ENCODE measurements around the gene TAS2R40. TPM values are rescaled to one million over a fixed set of nuclear protein-coding genes. Genes with fewer than 3 reads are reported as not detected.

TAS2R40 gene
- total RNA-seq, 1 donor: not detected

Other genes with a start within 250 kb of the TAS2R40 start
- not detected for gene OR9A2, start 194.9 kb upstream of the TAS2R40 start, total RNA-seq
- not detected for gene OR6V1, start 169.7 kb upstream of the TAS2R40 start, total RNA-seq
- gene PIP, start 90.0 kb upstream of the TAS2R40 start, total RNA-seq: not detected
- gene TAS2R39, start 38.6 kb upstream of the TAS2R40 start, total RNA-seq: not detected
- 245 TPM for gene GSTK1, start 41.4 kb downstream of the TAS2R40 start, total RNA-seq
- 0.10 TPM for gene TMEM139, start 62.9 kb downstream of the TAS2R40 start, total RNA-seq
- gene CASP2, start 66.3 kb downstream of the TAS2R40 start, total RNA-seq: 13.7 TPM
- 0.21 TPM for gene CLCN1, start 94.1 kb downstream of the TAS2R40 start, total RNA-seq
- 0.84 TPM for gene FAM131B, start 140.7 kb downstream of the TAS2R40 start, total RNA-seq
- gene ZYX, start 159.3 kb downstream of the TAS2R40 start, total RNA-seq: 64.0 TPM
- gene EPHA1, start 186.8 kb downstream of the TAS2R40 start, total RNA-seq: 2.3 TPM
- gene TAS2R60, start 221.4 kb downstream of the TAS2R40 start, total RNA-seq: 1.7 TPM